Ammon's horn (tissue), 1 donor: ENCODE data around the gene KCNC3.

Experiments used
- DNase-seq: peaks from one replicate; pipeline ENCODE4 v3.0.0-alpha.2; 2016; ENCODE audit warnings: low spot score

Gene KCNC3

DNA sequence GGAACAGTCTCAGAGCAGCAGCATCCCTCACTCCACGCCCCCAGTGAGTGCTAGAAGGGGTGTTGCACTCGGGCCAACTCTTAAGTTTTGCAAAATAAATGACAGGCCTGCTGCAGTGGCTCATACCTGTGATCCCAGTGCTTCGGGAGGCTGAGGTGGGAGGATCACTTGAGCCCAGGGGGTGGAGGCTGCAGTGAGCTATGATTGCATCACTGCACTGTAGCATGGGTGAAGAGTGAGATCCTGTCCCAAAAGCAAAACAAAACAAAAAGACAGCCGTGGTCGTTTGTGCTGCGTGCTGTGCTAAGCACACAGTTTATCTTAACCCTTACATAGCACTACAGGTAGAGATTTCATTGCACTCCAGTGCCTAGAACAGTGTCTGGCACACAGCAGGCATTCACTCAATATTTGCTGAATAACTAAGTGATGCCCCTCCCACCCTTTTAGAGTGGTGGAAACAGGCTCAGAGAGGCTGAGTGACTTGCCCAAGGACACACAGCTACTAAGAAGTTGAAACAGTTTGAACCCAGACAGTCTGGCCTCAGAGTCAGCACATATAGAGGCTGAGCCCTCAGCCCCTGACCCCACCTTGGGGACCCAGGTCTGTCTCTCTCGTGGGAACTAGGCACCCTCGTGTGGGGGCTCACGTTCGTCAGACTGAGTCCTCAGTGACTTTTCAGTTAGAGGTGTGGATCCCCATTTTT, 18.3 kb downstream of the KCNC3 start:
- no peak for DNase-seq

DNA sequence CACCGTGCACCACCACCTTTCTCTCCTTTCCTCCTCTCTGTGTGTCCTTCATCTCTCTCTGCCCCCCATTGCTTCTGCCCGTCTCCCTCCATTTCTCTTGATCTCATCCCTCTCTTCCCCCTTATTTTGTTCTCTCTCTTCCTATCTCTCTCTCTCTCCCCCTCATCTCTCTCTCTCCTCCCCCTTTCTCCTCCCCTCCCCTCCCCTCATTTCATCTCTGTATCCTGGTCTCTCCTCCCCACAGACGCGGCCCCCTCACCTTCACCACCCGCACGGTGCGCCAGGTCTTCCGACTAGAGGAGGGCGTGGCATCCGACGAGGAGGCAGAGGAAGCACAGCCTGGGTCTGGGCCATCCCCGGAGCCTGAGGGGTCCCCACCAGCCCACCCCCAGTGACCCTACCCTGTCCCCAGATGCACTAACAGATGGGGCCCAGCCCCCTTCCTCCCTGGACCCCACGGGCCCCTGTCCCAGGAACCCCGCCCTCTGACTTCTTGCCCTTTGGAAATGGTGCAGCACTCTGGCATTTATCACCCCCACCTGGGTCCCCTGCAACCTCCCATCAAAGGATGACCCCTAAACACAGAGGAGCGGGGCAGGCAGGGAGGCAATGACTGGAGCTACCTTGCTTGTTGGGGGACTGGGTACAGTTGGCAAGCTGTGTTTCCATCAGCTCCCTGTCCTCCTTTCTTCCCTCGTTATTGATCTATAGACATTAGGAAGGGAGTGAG, 19.6 kb downstream of the KCNC3 start:
- DNase-seq, result no peak

DNA sequence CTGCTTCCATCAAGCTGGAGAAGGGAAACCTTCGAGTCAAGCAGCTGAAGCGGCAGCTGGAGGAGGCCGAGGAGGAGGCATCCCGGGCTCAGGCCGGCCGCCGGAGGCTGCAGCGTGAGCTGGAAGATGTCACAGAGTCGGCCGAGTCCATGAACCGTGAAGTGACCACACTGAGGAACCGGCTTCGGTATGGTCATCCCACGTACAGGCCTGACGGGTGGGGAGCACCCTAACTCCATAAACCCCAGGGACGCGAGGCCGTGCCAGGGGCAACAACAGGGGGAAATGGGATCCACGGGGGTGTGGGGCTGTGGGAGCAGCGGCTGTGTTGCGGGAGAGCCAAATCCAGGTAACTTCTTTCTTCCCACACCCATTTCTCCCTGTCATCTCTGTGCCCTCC, 20.2 kb downstream of the KCNC3 start:
- DNase-seq, result no peak

DNA sequence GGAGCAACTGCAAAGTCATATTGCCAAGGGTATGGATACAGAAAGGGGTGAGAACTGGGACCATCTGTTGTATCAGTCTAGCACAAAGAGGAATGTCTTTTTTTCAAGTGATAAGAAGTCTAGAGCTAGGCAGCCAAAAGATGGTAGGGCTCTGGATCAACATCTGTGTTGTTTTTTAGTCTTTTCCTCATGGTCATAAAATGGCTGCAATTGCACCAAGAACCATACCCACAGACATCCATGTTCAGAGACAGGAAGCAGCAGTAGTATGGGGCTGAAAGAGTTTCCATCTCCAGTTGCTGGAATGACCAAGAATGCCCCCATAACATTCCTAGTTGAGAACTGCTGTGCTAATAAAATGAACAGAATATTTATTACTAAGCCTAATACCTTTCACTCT, 25.6 kb downstream of the KCNC3 start:
- DNase-seq, result no peak

DNA sequence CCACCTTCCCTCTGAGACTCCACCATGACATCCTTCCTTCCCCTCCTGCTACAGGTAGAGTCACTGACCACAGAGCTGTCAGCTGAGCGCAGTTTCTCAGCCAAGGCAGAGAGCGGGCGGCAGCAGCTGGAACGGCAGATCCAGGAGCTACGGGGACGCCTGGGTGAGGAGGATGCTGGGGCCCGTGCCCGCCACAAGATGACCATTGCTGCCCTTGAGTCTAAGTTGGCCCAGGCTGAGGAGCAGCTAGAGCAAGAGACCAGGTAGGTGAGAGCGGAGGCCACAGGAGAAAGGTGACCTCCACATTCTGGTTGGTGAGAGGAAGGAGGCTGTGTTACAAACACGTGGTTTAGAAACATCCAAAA, 27.6 kb downstream of the KCNC3 start:
- no peak for DNase-seq

DNA sequence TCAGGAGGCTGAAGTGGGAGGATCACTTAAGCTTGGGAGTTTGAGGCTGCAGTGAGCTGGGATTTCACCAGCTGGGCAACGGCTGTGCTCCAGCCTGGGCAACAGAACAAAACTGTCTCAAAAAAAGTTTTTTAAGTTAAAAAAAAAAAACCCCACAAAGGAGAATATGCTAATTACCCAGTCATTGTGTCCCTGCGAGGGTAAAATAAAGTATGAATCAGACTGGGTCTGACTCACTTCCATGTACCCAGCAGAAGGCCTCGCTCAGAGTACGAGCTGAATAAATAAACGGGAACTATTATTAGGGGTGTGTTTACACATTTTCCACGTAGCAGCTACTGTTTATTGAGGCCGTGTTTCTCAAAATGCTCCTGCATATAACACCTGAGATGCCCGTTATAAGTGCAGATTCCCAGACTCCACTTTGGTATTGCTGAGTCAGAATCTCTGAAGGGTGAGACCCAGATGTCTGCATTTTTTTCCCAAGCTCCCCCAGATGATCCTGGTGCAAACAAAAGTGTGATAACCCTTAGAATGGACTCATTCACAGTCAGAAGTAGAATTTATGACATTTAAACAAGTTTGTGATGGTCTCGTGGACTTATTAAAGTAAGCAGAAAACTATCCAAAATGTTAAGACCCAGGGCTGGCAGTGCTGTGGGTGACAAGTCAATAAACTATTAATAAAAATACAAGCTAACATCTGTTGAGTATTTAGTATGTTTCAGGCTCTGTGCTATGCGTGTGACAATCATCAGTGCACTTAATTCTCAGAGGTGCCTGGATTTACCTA, 28.2 kb downstream of the KCNC3 start:
- DNase-seq, result peak; percentile 63

DNA sequence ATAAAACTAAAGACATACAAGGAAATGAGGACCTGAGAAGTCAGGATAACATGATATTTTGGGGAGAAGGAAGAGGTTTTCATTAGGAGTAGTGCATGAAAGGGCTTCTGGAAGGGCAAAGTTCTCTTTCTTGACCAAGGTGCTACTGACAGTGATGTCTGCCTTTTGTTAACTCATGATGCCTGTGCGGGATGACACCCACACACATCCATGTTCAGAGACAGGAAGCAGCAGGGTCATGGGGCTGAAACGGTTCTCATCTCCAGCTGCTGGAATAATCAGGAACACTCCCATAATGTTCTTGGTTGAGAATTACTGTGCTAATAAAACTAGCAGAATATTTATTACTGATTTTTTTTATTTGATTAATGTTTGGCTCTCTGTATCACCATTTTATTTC, 29.1 kb downstream of the KCNC3 start:
- no peak for DNase-seq

DNA sequence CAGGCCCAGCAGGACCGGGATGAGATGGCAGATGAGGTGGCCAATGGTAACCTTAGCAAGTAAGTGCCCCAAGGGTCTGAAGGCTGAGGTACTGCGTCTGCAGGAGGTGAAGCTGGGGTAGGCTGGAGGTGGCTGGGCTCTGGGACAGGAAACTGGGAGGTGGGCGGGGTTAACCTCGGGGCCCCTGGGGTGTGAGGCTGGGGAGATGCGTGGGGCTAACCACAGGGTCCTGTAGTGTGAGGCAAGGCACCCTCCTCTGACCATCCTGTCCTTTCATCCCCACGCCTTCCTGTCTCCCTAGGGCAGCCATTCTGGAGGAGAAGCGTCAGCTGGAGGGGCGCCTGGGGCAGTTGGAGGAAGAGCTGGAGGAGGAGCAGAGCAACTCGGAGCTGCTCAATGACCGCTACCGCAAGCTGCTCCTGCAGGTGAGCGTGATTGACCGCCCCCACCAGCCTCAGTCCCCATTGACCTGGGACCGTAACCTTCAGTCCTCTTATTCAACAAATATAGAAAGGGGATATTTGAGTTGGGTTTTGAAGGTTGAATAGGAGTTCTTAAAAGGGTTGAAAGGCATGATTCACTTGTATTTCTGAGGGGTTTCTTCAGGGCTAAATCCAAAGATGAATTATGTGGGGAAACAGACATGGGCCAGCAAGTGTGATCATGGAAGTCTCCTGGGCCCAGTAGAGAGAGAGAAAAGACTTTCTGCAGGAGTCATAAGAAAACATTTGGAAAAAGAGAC, 35.7 kb downstream of the KCNC3 start:
- no peak for DNase-seq

DNA sequence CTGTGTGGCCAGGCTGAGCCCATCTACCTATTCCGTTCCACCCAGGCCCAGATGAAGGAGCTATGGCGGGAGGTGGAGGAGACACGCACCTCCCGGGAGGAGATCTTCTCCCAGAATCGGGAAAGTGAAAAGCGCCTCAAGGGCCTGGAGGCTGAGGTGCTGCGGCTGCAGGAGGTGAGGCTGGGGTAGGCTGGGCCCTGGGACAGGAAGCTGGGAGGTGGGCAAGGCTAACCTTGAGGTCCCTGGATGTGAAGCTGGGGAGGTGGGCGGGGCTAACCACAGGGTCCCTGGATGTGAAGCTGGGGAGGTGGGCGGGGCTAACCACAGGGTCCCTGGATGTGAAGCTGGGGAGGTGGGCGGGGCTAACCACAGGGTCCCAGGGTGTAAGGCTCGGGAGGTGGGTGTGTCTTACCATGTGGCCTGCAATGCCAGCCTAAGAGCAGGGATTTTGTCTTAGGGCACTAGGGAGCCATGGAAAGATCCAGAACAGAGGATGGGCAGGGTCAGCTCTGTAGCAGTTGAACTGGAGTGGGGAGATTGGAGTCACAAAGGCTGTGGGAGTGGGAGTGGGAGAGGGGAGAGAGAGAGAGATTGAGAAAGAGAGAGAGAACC, 36.9 kb downstream of the KCNC3 start:
- no peak for DNase-seq

DNA sequence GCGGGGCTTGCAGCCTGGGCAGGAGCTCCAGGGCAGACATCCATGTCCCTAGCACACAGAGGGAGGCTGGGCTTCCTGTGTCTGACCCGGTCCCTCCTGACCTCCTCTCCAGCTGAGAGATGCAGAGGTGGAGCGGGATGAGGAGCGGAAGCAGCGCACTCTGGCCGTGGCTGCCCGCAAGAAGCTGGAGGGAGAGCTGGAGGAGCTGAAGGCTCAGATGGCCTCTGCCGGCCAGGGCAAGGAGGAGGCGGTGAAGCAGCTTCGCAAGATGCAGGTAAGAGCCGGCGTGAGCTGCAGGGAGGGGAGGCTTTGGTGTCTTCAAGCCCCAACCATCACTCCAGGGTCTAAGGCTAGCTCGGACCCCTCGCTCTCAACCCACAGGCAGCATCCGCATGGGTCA, 38.4 kb downstream of the KCNC3 start:
- no peak for DNase-seq

DNA sequence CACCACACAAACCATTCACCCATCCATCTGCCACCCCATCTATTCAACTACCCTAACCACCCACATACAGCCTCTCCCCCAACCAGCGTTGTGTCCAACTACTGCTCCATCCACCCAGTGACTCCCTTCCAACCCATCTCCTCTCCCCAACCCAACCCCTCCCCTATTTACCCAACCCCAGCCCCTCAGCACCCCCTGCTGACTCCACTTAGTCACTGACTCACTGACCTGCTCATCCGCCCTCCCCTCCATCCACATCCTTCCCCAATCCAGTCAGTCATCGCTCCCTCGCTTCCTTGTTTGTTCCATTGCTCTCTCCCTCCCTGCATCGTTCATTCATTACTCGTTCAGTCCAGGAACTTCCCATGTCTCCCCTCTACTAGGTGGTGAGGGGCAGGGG, 39.2 kb downstream of the KCNC3 start:
- no peak for DNase-seq

DNA sequence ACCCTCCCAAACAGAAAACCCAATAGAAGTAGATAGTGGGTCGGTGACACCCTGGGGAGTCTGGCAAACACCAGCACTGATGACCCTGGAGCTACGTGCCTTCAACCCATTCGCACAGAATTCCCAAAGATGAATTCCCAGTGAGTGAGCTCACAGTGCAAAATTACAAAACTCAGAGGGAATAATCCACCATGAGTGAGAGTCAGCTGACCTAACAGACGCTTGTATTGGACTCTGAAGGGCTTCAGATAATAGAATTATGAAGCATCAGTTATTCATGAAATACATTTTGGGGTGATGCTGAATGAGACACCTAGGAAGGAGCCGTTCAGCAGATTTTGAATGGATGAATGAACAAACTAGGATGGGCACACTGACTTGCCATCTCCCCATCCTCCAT, 40.2 kb downstream of the KCNC3 start:
- no peak for DNase-seq

DNA sequence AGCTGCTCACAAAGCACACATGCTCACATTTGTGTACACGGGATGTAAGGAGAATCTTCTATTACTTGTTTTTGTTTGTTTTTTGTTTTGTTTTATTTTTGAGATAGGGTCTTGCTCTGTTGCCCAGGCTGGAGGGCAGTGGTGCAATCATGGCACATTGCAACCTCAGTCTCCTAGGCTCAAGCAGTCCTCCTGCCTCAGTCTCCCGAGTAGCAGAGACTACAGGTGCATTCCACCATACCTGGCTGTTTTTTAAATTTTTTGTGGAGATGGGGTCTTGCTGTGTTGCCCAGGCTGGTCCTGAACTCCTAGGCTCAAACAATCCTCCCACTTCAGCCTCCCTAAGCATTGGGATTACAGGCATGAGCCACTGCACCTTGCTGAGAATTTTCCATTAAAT, 41.8 kb downstream of the KCNC3 start:
- DNase-seq, result no peak

DNA sequence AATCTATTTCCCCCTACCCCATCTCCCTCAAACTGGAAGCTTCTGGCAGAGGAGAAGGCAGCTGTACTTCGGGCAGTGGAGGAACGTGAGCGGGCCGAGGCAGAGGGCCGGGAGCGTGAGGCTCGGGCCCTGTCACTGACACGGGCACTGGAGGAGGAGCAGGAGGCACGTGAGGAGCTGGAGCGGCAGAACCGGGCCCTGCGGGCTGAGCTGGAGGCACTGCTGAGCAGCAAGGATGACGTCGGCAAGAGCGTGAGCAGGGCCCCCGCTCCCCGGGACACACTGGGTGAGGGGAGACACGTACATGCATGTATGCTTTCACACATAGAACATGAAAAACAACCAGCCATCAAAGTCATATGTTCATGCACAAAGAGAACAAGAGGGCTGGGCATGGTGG, 42.7 kb downstream of the KCNC3 start:
- no peak for DNase-seq

DNA sequence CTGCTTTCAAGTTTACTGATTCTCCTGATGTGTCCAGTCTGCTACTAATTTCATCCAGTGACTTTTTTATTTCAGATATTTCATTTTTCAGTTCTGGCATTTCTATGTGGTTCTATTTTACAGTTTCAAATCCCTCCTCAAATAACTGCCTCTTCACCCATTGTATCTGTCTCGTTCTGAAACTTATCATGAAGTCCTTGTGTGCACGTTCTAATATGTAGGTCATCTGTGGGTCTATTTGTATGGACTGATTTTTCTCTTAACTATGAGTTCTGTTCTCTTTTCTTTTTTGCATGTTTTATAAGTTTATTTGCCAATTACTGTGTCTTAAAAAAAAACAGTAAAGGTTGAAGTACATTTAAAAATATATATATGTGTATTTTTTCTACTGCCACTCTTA, 43.3 kb downstream of the KCNC3 start:
- DNase-seq, result no peak

DNA sequence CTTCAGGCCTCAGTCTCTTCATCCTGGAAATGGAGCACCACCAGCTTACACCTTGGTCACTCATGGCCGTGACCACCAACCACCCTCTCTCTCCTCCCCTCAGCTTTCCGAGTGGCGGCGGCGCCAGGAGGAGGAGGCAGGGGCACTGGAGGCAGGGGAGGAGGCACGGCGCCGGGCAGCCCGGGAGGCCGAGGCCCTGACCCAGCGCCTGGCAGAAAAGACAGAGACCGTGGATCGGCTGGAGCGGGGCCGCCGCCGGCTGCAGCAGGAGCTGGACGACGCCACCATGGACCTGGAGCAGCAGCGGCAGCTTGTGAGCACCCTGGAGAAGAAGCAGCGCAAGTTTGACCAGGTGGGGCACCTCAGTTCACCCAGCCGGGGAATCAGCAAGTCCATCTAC, 47.7 kb downstream of the KCNC3 start:
- DNase-seq, result no peak

DNA sequence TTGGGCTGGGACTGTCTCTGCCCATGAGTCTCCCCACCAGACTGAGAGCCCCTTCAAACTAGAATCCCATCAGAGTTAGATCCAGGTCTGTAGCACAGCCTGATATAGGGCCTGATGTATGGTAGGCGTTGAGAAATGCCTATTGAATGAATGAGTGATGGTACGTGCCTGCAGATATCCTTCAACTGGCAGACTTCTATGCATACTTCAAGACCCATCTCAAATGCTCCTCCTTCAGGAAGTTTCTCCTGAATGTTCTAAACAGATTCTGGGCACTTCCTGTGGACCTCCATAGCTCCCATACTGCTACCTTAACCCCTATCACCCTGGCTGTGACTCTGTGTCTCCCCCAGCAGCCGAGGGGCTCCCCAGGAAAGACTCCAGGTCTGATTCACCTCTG, 48.2 kb downstream of the KCNC3 start:
- DNase-seq, result no peak

DNA sequence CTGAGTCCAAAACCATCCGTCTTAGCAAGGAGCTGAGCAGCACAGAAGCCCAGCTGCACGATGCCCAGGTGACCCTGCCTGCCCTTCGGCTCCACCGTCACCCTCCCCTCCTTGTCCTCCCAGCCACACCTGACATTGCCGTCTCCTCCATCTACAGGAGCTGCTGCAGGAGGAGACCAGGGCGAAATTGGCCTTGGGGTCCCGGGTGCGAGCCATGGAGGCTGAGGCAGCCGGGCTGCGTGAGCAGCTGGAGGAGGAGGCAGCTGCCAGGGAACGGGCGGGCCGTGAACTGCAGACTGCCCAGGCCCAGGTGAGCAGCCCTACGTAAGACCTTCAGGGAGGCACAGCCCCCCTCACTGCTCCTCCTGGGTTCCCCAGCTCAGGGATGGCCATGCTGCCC, 49.1 kb downstream of the KCNC3 start:
- no peak for DNase-seq

DNA sequence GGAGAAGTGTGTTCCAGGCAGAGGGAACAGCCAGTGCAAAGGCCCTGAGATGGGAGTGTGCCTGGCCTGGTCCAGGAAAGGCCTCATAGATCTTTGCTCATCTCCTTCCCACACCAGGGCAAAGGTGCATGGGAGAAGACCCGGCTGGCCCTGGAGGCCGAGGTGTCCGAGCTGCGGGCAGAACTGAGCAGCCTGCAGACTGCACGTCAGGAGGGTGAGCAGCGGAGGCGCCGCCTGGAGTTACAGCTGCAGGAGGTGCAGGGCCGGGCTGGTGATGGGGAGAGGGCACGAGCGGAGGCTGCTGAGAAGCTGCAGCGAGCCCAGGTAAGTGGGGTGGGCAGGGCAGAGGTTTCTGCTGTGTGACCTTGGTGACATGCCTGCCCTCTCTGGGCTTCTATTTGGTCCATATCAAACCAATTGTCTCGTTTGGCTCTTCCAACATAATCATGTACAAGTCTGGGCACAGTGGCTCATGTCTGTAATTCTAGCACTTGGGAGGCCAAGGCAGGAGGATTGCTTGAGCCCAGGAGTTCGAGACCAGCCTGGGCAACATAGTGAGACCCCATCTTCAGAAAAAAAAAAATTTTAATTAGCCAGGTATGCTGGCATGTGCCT, 51.1 kb downstream of the KCNC3 start:
- DNase-seq, result no peak

DNA sequence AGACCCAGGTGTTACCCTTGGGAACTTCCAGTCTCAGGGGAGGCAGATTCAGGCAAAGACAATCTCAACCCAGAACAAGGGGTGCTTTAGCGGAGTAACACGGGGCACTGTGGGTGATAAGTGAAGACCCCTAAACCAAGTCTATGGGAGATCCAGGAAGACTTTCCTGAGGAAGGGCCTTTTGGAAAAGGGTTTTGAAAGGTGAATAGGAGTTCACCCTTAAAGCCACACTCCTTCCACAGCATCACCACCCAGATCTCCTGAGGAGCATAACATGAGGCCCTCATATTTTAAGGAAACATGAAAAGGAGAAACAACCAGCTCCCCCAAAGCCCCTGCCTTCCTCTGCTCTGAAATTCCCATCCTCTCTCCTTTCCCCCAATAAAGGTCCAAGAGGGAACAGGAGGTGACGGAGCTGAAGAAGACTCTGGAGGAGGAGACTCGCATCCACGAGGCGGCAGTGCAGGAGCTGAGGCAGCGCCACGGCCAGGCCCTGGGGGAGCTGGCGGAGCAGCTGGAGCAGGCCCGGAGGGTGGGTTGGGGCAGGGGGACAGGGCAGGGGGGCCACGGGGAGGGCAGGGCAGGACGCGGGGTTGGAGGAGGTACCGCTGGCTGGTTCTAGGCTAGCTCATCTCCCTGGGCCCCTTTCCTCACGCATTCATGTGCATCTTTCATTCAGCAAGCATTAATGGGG, 52.7 kb downstream of the KCNC3 start:
- DNase-seq, result no peak
